RKO (cell line): ENCODE results near the gene CD300E.
"Not testable (repeated sequence)": the region's sequence is repeated elsewhere in the genome, so short reads cannot be mapped to it uniquely, and the experiment has no call there.

Experiments
- DNase-seq: peaks from one replicate; pipeline ENCODE4 v3.0.0-alpha.2; 2016; ENCODE audit warnings: low spot score

The CD300E gene

GRCh38 chr17:74623693-74624093 is at the start of gene CD300E:
Gene CD300E (minus strand): TSS chr17:74623738. CDS start chr17:74623621, 117 bp downstream.
- DNase-seq, result no peak

- no peak for DNase-seq
Observed at GRCh38 chr17:74671031-74671771, 47.7 kb upstream of the CD300E start.

- no peak for DNase-seq
Observed at GRCh38 chr17:74670329-74670728, 46.8 kb upstream of the CD300E start.

GRCh38 chr17:74663561-74663960 is 40.0 kb upstream of the CD300E start:
- no peak for DNase-seq

GRCh38 chr17:74659889-74660288 is 36.4 kb upstream of the CD300E start:
- no peak for DNase-seq

GRCh38 chr17:74658620-74659019 is 35.1 kb upstream of the CD300E start:
- DNase-seq, result no peak

GRCh38 chr17:74654742-74655141 is 31.2 kb upstream of the CD300E start:
- DNase-seq, result no peak

GRCh38 chr17:74652020-74652419 is 28.5 kb upstream of the CD300E start:
- no peak for DNase-seq

GRCh38 chr17:74649909-74650308 is 26.4 kb upstream of the CD300E start:
- no peak for DNase-seq

- DNase-seq, result no peak
Observed at GRCh38 chr17:74647871-74648672, 24.5 kb upstream of the CD300E start.

- DNase-seq, result peak; percentile 37
Observed at GRCh38 chr17:74646231-74646630, 22.7 kb upstream of the CD300E start.

GRCh38 chr17:74645010-74645409 is 21.5 kb upstream of the CD300E start:
- DNase-seq, result no peak

GRCh38 chr17:74644419-74644818 is 20.9 kb upstream of the CD300E start:
- DNase-seq, result no peak

GRCh38 chr17:74643826-74644225 is 20.3 kb upstream of the CD300E start:
- DNase-seq, result no peak

GRCh38 chr17:74642995-74643394 is 19.5 kb upstream of the CD300E start:
- no peak for DNase-seq

- no peak for DNase-seq
Observed at GRCh38 chr17:74642556-74642955, 19.0 kb upstream of the CD300E start.

- DNase-seq, result no peak
Observed at GRCh38 chr17:74641958-74642298, 18.4 kb upstream of the CD300E start.

GRCh38 chr17:74641224-74641957 is 17.9 kb upstream of the CD300E start:
- no peak for DNase-seq

GRCh38 chr17:74639704-74640151 is 16.2 kb upstream of the CD300E start:
- no peak for DNase-seq

- DNase-seq, result no peak
Observed at GRCh38 chr17:74637926-74638325, 14.4 kb upstream of the CD300E start.

- DNase-seq, result no peak
Observed at GRCh38 chr17:74637265-74637664, 13.7 kb upstream of the CD300E start.

- DNase-seq, result not testable (repeated sequence)
Observed at GRCh38 chr17:74636541-74637085, 13.1 kb upstream of the CD300E start.
